ENCODE results near the gene ZNF512.
"Not testable (repeated sequence)": the region's sequence is repeated elsewhere in the genome, so short reads cannot be mapped to it uniquely, and the experiment has no call there.

ZNF512 gene

GRCh38 chr2:27583390-27583915 is 611 bp downstream of the ZNF512 start:
- DNase-seq: no peak

DNA sequence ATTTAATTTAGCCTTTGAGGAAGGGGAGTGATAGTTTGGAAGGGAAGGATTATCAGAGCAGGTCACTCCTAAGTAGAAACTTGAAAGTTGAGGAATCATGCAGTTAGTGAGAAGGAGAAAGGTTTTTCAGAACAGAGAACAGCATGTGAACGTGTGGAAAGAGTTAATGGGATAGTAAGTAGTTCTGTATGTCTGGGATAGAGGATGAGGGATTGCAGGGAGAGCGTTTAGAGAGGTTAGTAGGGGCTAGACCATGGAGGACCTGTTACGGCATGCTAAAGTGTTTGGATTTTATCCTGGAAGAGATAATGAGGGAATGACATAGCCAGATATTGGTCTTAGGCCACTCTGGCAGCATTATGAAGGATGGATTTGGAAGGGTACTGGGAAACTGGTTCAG is 1.8 kb downstream of the ZNF512 start:
- DNase-seq: no peak

DNA sequence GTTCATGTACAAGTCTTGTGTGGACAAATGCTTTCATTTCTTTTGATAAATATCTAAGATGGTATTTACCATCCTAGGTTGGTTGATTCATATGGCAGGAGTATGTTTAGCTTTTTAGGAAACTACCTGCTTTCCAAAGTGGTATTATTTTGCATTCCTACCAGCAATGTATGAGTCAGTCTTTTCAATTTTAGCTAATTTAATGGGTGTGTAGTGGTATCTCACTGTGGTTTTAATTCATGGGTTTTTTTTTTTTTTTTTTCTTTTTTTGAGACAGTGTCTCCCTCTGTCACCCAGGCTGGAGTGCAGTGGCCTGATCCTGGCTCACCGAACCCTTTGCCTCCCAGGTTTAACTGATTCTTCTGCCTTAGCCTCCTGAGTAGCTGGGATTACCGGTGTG is 4.2 kb downstream of the ZNF512 start:
- no peak for DNase-seq

- no peak for DNase-seq
Measured at GRCh38 chr2:27588308-27588707, 5.5 kb downstream of the ZNF512 start.

- no peak for DNase-seq
Measured at GRCh38 chr2:27591745-27592144, 8.9 kb downstream of the ZNF512 start.

- DNase-seq: no peak
Measured at GRCh38 chr2:27593240-27593639, 10.4 kb downstream of the ZNF512 start.

DNA sequence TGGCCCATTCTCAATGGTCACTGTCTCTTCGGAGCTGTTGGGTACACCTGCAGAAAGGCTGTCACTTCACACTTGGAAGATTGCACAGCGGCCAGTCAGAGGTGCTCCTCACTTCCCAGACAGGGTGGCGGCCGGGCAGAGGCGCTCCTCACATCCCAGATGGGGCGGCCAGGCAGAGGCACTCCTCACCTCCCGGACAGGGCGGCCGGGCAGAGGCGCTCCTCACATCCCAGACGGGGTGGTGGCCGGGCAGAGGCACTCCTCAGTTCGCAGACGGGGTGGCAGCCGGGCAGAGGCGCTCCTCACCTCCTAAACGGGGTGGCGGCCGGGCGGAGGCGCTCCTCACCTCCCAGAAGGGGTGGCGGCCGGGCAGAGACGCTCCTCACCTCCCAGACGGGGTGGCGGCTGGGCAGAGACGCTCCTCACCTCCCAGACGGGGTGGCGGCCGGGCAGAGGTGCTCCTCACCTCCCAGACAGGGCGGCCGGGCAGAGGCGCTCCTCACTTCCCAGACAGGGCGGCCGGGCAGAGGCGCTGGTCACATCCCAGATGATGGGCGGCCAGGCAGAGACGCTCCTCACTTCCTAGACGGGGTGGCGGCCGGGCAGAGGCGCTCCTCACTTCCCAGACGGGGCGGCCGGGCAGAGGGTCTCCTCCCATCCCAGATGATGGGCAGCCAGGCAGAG is 11.3 kb downstream of the ZNF512 start:
- not testable (repeated sequence) for DNase-seq

DNA sequence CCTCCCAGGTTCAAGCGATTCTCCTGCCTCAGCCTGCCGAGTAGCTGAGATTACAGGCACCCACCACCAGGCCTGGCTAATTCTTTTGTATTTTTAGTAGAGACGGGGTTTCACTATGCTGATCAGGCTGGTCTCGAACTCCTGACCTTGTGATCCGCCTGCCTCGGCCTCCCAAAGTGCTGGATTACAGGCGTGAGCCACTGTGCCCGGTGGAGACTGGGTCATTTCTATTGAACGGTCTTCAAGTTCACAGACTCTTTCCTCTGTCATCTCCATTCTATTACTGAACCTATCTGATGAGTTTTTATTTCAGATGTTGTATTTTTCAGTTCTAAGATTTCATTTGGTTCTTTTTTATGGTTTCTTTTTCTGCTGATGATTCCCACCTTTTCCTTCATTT is 12.6 kb downstream of the ZNF512 start:
- not testable (repeated sequence) for DNase-seq

DNA sequence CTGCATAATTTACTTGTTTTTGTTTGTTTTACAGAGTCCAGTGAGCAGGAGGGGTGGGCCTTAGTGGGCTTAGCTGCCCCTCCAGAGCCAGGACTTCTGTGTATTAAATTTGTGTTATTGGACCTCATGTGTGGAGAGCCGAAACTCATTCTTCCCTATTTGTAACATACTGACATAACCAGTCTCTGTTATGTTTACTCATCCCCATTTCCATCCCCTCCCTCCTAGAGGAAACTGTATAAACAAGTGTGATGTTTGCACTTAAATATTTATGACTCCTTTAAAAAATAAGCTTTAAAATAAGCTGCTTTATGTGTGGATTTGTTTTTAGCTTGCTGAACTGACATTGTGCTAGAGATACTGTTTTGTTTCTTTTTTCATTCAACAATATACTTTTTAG is 13.8 kb downstream of the ZNF512 start:
- no peak for DNase-seq

DNA sequence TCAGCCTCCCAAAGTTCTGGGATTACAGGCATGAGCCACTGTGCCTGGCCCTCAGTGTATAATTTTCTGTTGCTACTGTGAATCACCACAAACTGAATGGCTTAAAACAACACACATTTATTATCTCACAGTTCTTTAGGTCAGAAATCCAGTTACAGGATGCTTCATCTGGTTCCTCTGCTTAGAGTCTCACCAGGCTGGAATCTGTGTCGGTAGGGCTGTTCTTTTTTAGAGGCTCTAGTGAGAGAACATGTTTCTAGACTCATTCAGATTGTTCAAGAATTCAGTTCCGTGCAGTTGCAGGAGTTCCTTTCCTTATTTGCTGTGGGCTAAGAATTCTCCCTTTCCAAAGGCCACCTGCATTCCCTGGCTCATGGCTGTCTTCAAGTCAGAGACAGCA is 23.8 kb downstream of the ZNF512 start:
- DNase-seq: no peak

DNA sequence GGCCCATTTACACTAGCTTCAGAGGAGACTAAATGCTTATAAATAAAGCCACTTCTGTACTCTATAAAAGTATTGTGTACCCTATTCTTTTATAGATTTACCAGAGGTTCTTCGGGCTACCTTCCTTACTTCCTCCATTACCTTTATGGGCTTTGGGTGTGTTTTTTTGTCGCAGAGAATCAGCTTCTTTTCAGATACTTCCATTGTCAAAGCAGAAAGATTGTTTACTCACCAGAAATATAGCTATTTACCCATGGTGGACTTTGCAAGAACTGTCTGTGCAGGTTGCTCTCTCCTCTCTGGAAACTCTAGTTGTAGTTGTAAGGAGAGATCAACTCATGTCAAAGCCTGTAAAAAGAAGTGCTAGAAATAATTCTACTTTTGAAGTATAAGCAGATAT is 31.1 kb downstream of the ZNF512 start:
- no peak for DNase-seq

- DNase-seq: peak; percentile 4
Measured at GRCh38 chr2:27615316-27615715, 32.5 kb downstream of the ZNF512 start.

GRCh38 chr2:27621524-27621923 is 38.7 kb downstream of the ZNF512 start:
- DNase-seq: no peak

DNA sequence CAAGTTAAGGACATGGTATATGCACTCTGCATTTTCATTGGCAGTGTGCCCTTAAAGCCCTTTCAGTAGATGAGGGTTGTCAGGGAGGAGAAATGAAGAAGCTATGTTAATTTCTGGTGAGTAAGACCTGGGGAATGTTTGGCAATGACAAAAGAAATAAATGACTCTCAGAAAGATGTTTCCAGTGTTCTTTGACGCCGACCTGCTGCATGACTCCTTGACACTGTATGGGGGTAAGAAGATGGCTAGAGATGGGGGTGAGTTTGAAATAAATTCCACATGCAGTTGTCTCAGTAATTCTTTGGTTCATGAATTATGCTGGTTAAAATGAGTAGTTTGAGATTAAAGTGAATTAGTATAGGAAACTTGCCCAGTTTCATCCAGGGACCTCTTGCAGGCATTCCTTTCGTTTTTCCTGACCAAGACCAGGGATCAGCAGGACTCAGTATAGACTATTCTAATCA is 40.1 kb downstream of the ZNF512 start:
- no peak for DNase-seq

DNA sequence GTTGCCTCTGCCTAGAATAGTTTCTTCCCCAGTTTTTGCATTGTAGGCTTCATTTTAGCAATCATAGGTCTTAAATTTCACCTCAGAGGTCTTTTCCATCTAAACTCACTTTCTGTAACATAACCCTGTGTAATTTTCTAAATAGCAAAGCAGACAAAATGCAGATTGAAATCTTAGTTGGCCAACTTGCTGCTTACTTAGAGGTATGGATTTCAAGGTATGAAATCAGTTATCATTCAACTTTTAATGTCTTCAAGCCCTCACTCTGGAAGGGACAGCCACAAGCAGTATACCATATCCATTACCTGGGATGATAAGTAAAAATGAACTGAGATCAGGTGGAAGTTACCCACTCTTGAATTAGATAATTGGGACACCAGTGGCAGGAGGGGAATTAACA is 42.1 kb downstream of the ZNF512 start:
- DNase-seq: no peak

DNA sequence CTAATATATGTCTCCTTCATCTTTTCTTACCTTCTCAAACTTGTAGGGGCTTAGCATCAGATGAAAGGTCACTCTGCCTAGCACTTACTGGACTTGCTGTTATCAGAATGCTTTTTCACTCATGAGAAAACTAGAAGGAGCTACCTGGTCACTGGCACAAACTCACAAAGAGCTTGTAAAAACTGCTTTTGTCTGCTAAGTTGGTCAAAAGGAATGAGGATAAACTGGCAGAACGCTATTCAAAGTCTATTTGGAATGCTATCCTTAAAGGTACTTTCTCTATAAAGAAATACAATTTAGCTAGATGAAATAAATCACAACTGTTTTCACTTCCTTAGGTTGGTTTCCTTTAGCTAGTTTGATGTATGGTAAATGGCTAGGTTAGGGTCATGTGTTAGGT is 43.5 kb downstream of the ZNF512 start:
- not testable (repeated sequence) for DNase-seq

GRCh38 chr2:27626921-27627320 is 44.1 kb downstream of the ZNF512 start:
- DNase-seq: not testable (repeated sequence)

- DNase-seq: peak; percentile 14
Measured at GRCh38 chr2:27627963-27628766, 45.3 kb downstream of the ZNF512 start.

DNA sequence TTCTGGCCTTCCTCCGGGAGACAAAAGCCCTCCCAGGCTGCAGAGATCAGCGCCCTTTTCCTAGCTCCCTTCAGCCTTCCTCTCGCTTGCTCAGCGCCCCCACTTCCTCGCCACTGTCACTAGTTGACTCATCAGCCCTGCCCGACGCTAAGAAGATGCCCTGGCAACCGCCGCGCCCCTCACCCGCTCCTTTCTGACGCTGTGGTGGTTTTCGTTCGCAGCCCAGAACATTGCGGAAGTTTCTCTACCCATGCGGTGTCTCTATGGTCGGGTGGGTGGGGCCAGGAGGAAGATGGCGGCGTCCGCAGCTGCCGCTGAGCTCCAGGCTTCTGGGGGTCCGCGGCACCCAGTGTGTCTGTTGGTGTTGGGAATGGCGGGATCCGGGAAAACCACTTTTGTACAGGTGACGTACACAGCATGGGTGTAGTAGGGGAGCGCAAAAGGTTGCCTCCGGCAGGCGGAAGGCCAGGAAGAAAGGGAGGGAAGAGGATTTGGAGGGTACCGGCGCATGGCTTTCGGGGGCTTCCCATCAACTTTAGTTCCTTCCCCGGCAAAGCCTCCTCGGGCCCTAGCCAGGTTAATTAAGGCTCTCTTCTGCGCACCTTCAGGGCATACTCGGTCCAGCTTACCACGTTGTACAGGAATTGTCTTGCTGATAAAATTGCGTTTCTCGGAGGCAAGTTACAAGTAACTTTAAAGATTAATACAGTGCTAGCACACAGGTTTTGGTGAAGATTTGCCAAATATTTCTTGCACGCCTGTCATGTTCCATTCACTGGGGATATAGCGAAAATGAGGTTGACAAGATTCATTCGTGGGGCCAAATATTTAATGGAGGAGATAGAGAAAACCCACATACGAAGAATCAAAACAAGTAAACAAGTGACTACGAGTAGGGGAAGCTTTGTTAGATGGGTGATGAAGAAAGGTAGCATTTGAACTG is 46.2 kb downstream of the ZNF512 start, which contains the start of the genes CCDC121 and GPN1:
Gene CCDC121, minus strand, starts transcription at position 246 of the 943 bp plus-strand sequence. CDS start 1,213 bp downstream, outside the sequence.
Gene GPN1, plus strand, starts transcription at position 284 of the 943 bp plus-strand sequence. Its CDS starts 9 bp downstream, at position 293.
- DNase-seq: peak; percentile 88

DNA sequence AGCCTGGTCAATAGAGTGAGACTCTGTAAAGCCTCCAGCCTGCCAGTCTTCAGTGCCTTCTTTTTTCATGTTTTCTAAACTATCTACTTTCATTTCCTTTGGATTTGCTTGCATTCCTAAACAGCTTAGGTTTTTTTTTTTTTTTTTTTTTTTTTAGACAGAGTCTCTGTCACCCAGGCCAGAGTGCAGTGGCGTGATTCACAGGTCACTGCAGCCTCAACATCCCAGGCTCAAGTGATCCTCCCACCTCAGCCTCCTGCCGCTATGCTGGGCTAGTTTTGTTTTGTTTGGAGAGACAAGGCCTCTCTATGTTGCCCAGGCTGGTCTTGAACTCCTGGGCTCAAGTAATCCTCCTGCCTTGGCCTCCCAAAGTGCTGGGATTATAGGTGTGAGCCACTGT is 47.4 kb downstream of the ZNF512 start:
- not testable (repeated sequence) for DNase-seq

GRCh38 chr2:27634291-27634690 is 51.4 kb downstream of the ZNF512 start:
- no peak for DNase-seq

DNA sequence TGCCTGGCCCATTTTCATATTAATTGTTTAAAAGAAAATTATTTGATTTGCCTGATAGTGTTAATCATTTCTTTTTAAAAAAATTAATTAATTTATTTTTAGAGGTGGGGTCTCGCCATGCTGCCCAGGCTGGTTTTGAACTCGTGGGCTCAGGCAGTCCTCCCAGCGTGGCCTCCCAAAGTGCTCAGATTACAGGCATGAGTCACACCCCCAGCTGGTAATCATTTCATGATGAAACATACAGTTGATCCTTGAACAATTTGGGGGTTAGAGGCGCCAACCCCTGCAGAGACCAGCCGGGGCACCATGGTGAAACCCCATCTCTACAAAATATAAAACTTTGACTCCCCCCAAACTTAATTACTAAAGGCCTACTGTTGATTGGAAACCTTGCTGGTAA is 53.9 kb downstream of the ZNF512 start:
- DNase-seq: no peak

Measured in NCI-H69 (cell line).